HepG2 (cell line): ENCODE data around the gene CHST3. TPM values are rescaled to one million over a fixed set of nuclear protein-coding genes. Genes with fewer than 3 reads are reported as not detected.

Experiments used
- AHDC1 ChIP-seq: sonication (generic); formaldehyde crosslinking; IDR thresholded peaks from 2 replicates; pipeline ENCODE4 v1.5.1; 2020; ENCODE audit warnings: mild to moderate bottlenecking, missing genetic modification reagents, borderline replicate concordance
- ATAD3A ChIP-seq: sonication (generic); formaldehyde crosslinking; IDR thresholded peaks from 2 replicates; pipeline ENCODE4 v1.4.0; 2020; ENCODE audit warnings: missing genetic modification reagents
- CREB3 ChIP-seq: sonication (generic); formaldehyde crosslinking; IDR thresholded peaks from 2 replicates; pipeline ENCODE4 v1.5.0; 2020; ENCODE audit warnings: missing genetic modification reagents
- DMAP1 ChIP-seq: IDR thresholded peaks from 2 replicates; pipeline ENCODE4 v1.6.1; 2016
- KDM2A ChIP-seq: sonication (generic); formaldehyde crosslinking; IDR thresholded peaks from 2 replicates; pipeline ENCODE4 v1.4.0; 2020; ENCODE audit warnings: low read depth, missing genetic modification reagents, borderline replicate concordance
- MEF2D ChIP-seq: sonication (generic); formaldehyde crosslinking; IDR thresholded peaks from 2 replicates; pipeline ENCODE4 v1.5.1; 2020; ENCODE audit warnings: mild to moderate bottlenecking, missing genetic modification reagents
- RAD51 ChIP-seq: fragments of 450-650 bp; IDR thresholded peaks from 2 replicates; pipeline ENCODE4 v1.6.1; 2016; ENCODE audit warnings: borderline replicate concordance
- SIX4 ChIP-seq: sonication (generic); formaldehyde crosslinking; IDR thresholded peaks from 2 replicates; pipeline ENCODE4 v1.4.0; 2020; ENCODE audit warnings: missing genetic modification reagents
- SNAPC2 ChIP-seq: sonication (generic); formaldehyde crosslinking; IDR thresholded peaks from 2 replicates; pipeline ENCODE4 v1.8.1; 2022; ENCODE audit warnings: mild to moderate bottlenecking, missing genetic modification reagents
- ZFP36 ChIP-seq: fragments of 150-350 bp; IDR thresholded peaks from 2 replicates; pipeline ENCODE4 v1.6.1; 2018; ENCODE audit warnings: borderline replicate concordance, low read length, low read depth; ENCODE audit not compliant: partially characterized antibody
- ZNF180 ChIP-seq: sonication (generic); formaldehyde crosslinking; IDR thresholded peaks from 2 replicates; pipeline ENCODE4 v1.4.0; 2020; ENCODE audit warnings: low read depth, missing genetic modification reagents, borderline replicate concordance
- ZNF20 ChIP-seq: sonication (generic); formaldehyde crosslinking; IDR thresholded peaks from 2 replicates; pipeline ENCODE4 v1.4.0; 2020; ENCODE audit warnings: mild to moderate bottlenecking, moderate library complexity, missing genetic modification reagents
- ZNF235 ChIP-seq: sonication (generic); formaldehyde crosslinking; IDR thresholded peaks from 2 replicates; pipeline ENCODE4 v1.8.1; 2023; ENCODE audit warnings: mild to moderate bottlenecking, missing genetic modification reagents, borderline replicate concordance
- ZSCAN21 ChIP-seq: sonication (generic); formaldehyde crosslinking; IDR thresholded peaks from 2 replicates; pipeline ENCODE4 v1.8.0; 2022; ENCODE audit warnings: mild to moderate bottlenecking, missing genetic modification reagents, moderate library complexity, borderline replicate concordance
- ZZZ3 ChIP-seq: sonication (generic); formaldehyde crosslinking; IDR thresholded peaks from 2 replicates; pipeline ENCODE4 v1.4.0; 2020; ENCODE audit warnings: missing genetic modification reagents, mild to moderate bottlenecking, borderline replicate concordance
- polyA plus RNA-seq, 8 experiments: library from polyadenylated mRNA; depleted of rRNA in 3 of 8; stranded (reverse) in 7 of 8; unstranded in 1 of 8; fragments of >200 nt; fragmentation: Illumina TruSeq in 4 of 8; extraction: Trizol in 4 of 8; gene quantifications; 2 replicates each; pipeline versions ENCODE4 v1.2.1 to v1.2.3, GENCODE V29; 2011 to 2016; ENCODE audit warnings: low read depth in 4 of 8, missing spikeins in 1 of 8, mixed read lengths in 1 of 8; ENCODE audit not compliant: insufficient read depth in 1 of 8
- total RNA-seq, 5 experiments: library from RNA; depleted of rRNA; stranded (reverse); fragments of >200 nt; fragmentation: Illumina TruSeq; extraction: Trizol; gene quantifications; 2 replicates each; pipeline ENCODE4 v1.2.3, GENCODE V29; 2016; ENCODE audit warnings: low read depth in 1 of 5
- TF ChIP-seq, protein P1 (sequence below): sonication (generic); formaldehyde crosslinking; IDR thresholded peaks from 2 replicates; pipeline ENCODE4 v1.5.0; 2020; ENCODE audit warnings: missing genetic modification reagents, mild to moderate bottlenecking, borderline replicate concordance
- TF ChIP-seq, protein P2 (sequence below): IDR thresholded peaks from 2 replicates; pipeline ENCODE4 v1.6.1; 2016
- TF ChIP-seq, protein P3 (sequence below), 2 experiments: fragments of 450-650 bp in 1 of 2; sonication (generic) in 1 of 2; formaldehyde crosslinking; IDR thresholded peaks; 2 replicates each; pipeline versions ENCODE4 v1.5.0 to v1.8.0; 2020 to 2022; ENCODE audit warnings: mild to moderate bottlenecking in 1 of 2, missing genetic modification reagents in 1 of 2

Gene CHST3
- total and polyA plus RNA-seq, 2 of the 13 experiments (the other 11 are each of a cell fraction or from before 2014, with no cell fraction given) = 7.2 to 18.7 TPM

DNA sequence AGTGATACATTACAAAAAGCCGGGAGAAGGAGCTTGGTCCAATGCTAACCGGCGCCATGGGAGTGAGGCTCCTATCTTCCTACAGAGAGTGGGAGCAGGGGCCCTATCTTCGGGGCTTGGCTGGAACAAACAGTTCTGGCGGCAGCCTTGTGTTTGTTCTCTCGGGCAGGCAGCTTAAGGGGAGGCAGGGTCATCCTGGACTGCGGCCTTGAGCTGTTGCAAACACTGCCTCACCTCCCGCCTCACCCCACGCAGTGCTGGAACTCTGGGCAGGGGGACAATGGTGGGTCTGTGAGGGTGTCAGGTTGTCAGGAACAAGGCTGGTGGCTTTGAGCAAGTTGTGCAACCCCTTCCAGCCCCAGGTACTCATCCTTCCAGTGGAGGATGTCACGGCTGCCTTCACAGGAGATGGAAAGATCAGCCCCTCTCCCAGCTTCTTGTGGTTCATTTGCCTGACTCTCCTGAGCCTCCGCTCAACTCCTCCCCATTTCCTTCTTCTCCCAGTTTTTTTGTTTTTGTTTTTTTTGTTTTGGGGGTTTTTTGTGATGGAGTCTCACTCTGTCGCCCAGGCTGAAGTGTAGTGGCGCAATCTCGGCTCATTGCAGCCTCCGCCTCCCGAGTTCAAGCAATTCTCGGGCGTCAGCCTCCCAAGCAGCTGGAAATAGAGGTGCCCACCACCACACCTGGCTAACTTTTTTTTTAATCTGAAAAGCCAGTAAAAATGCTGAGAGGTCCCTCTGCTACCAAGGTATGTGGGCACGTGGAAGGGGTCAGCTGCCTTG lies 66.8 kb downstream of the CHST3 start (continued):
- TF ChIP-seq ATAD3A (CRISPR knock-in tag) (no peak), KDM2A (CRISPR knock-in tag) (peak; percentile 55; the same call in 1 of the 2 replicates), DMAP1 (CRISPR knock-in tag) (peak; percentile 84), RAD51 (no peak), SNAPC2 (peak; percentile 96), CREB3 (CRISPR knock-in tag) (no peak), ZNF235 (CRISPR knock-in tag) (no peak), ZZZ3 (no peak; the same call in 1 of the 2 replicates), ZFP36 (no peak), ZNF180 (CRISPR knock-in tag) (no peak), SIX4 (CRISPR knock-in tag) (peak; percentile 94), AHDC1 (CRISPR knock-in tag) (0 out of 2 replicates have a peak, but pooled peaks have one; percentile 26), MEF2D (CRISPR knock-in tag) (no peak), ZNF20 (CRISPR knock-in tag) (no peak), ZSCAN21 (CRISPR knock-in tag) (peak; percentile 91)
- TF ChIP-seq, protein P1, sequence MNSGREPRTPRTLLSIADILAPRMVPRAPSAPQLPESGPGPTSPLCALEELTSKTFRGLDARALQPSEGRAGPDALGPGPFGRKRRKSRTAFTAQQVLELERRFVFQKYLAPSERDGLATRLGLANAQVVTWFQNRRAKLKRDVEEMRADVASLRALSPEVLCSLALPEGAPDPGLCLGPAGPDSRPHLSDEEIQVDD = no peak
- TF ChIP-seq, protein P2, sequence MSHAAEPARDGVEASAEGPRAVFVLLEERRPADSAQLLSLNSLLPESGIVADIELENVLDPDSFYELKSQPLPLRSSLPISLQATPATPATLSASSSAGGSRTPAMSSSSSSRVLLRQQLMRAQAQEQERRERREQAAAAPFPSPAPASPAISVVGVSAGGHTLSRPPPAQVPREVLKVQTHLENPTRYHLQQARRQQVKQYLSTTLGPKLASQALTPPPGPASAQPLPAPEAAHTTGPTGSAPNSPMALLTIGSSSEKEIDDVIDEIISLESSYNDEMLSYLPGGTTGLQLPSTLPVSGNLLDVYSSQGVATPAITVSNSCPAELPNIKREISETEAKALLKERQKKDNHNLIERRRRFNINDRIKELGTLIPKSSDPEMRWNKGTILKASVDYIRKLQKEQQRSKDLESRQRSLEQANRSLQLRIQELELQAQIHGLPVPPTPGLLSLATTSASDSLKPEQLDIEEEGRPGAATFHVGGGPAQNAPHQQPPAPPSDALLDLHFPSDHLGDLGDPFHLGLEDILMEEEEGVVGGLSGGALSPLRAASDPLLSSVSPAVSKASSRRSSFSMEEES (CRISPR knock-in tag) = peak; percentile 85
- TF ChIP-seq, protein P3, sequence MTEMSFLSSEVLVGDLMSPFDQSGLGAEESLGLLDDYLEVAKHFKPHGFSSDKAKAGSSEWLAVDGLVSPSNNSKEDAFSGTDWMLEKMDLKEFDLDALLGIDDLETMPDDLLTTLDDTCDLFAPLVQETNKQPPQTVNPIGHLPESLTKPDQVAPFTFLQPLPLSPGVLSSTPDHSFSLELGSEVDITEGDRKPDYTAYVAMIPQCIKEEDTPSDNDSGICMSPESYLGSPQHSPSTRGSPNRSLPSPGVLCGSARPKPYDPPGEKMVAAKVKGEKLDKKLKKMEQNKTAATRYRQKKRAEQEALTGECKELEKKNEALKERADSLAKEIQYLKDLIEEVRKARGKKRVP (CRISPR knock-in tag; IDR thresholded peaks at IDR 0.05) = peak in 1 of 2 experiments; percentile 87; a peak in 2 of 4 replicates
